Esophagus (tissue), 2 donors: Measurements from ENCODE around the gene CCNC. TPM values are rescaled to one million over a fixed set of nuclear protein-coding genes. Genes with fewer than 3 reads are reported as not detected.
A peak's percentile ranks its signal among the peaks of the same experiment; 100 is the strongest.

Experiments used
- H3K27ac ChIP-seq, 2 donors: one replicate each; pipeline ENCODE4 v1.5.1; 2013; ENCODE audit warnings: low read depth in 2 of 2, mild to moderate bottlenecking in 2 of 2, inconsistent platforms in 1 of 2, low read length in 1 of 2, moderate library complexity in 1 of 2
- H3K27me3 ChIP-seq, 2 donors: one replicate each; pipeline ENCODE4 v1.6.1; 2013; ENCODE audit warnings: low read length in 2 of 2, control low read depth in 1 of 2, mild to moderate bottlenecking in 1 of 2; ENCODE audit not compliant: insufficient read depth in 2 of 2, control insufficient read depth in 1 of 2
- H3K36me3 ChIP-seq, 2 donors: one replicate each; pipeline ENCODE4 v1.6.1; 2013; ENCODE audit warnings: low read length in 1 of 2; ENCODE audit not compliant: control insufficient read depth in 2 of 2, insufficient read depth in 2 of 2
- H3K4me1 ChIP-seq, 2 donors: one replicate each; pipeline ENCODE4 v1.6.1; 2013; ENCODE audit warnings: low read length in 1 of 2; ENCODE audit not compliant: control insufficient read depth in 2 of 2, insufficient read depth in 2 of 2
- H3K4me3 ChIP-seq, 2 donors: one replicate each; pipeline ENCODE4 v1.5.1; 2013; ENCODE audit warnings: low read length in 2 of 2, mild to moderate bottlenecking in 2 of 2, low read depth in 1 of 2, moderate library complexity in 1 of 2
- H3K9me3 ChIP-seq, 2 donors: one replicate each; pipeline ENCODE4 v1.6.1; 2013; ENCODE audit warnings: mild to moderate bottlenecking in 2 of 2, low read depth in 1 of 2, low read length in 1 of 2, moderate library complexity in 1 of 2; ENCODE audit not compliant: control insufficient read depth in 2 of 2, insufficient read depth in 1 of 2
- whole genome bisulfite sequencing, 2 donors: extraction: QIAGEN DNeasy Blood & Tissue Kit; methylation state at CpG; one replicate each; pipeline ENCODE4 v1.1.7; 2013; 5-methylcytosine and 5-hydroxymethylcytosine counted together
- polyA plus RNA-seq, 2 donors: library from polyadenylated mRNA; stranded (reverse); fragments of 200-250 nt; gene quantifications; one replicate each; pipeline ENCODE4 v1.2.3, GENCODE V29; 2013
- donor health status: healthy with polysubstance abuse.
- donor health status: Bipolar disorder and iron deficiency.

The CCNC gene
- polyA plus RNA-seq, 2 donors: 33.6 to 34.1 TPM

- no peak overlapping the region for H3K27ac ChIP-seq
- H3K9me3 ChIP-seq: no peaks in the 10 kb centered on the region
- H3K27me3 ChIP-seq: no peaks in the 10 kb centered on the region
- no peak overlapping the region for H3K4me3 ChIP-seq
- no peaks in the 10 kb centered on the region for H3K4me1 ChIP-seq
- no peaks in the 10 kb centered on the region for H3K36me3 ChIP-seq
- WGBS, 2 donors: 96 to 98% methylated on average over 1 of the region's 1 CpG
Measured at GRCh38 chr6:99519446-99519845, 49.0 kb downstream of the CCNC start.

GRCh38 chr6:99514089-99514488 is 54.4 kb downstream of the CCNC start:
- H3K27me3 ChIP-seq: no peaks in the 10 kb centered on the region
- H3K9me3 ChIP-seq: no peaks in the 10 kb centered on the region
- H3K4me3 ChIP-seq: peak overlapping the region in 1 of 2 donors; percentile 79
- WGBS, 2 donors: 61% methylated on average over 8 of the region's 8 CpGs
- H3K4me1 ChIP-seq: peaks cover 0 to 3% of the 10 kb centered on the region in 2 donors
- no peaks in the 10 kb centered on the region for H3K36me3 ChIP-seq
- H3K27ac ChIP-seq: no peak overlapping the region

GRCh38 chr6:99512033-99512432 is 56.4 kb downstream of the CCNC start:
- H3K27ac ChIP-seq: no peak overlapping the region
- H3K9me3 ChIP-seq: no peaks in the 10 kb centered on the region
- 96 to 98% methylated on average over 1 of the region's 1 CpG for WGBS, 2 donors
- no peak overlapping the region for H3K4me3 ChIP-seq
- peaks cover 0 to 3% of the 10 kb centered on the region in 2 donors for H3K4me1 ChIP-seq
- H3K27me3 ChIP-seq: no peaks in the 10 kb centered on the region
- no peaks in the 10 kb centered on the region for H3K36me3 ChIP-seq

GRCh38 chr6:99507648-99508047 is 60.8 kb downstream of the CCNC start:
- 97% methylated on average over 3 of the region's 3 CpGs for WGBS, 2 donors
- H3K4me1 ChIP-seq: no peaks in the 10 kb centered on the region
- H3K27me3 ChIP-seq: no peaks in the 10 kb centered on the region
- no peak overlapping the region for H3K4me3 ChIP-seq
- H3K27ac ChIP-seq: no peak overlapping the region
- H3K36me3 ChIP-seq: peaks cover 1% of the 10 kb centered on the region in 2 donors
- H3K9me3 ChIP-seq: no peaks in the 10 kb centered on the region

GRCh38 chr6:99501762-99502161 is 66.7 kb downstream of the CCNC start:
- WGBS, 2 donors: 82 to 86% methylated on average over 2 of the region's 2 CpGs
- Histone ChIP-seq H3K36me3 (peaks cover 5% of the 10 kb centered on the region in 2 donors), H3K27ac (no peak overlapping the region)

GRCh38 chr6:99498421-99498820 is 70.0 kb downstream of the CCNC start:
- 61 to 68% methylated on average over 1 of the region's 1 CpG for WGBS, 2 donors
- no peak overlapping the region for H3K27ac ChIP-seq
- no peaks in the 10 kb centered on the region for H3K27me3 ChIP-seq
- H3K9me3 ChIP-seq: no peaks in the 10 kb centered on the region
- no peaks in the 10 kb centered on the region for H3K4me1 ChIP-seq
- peaks cover 5% of the 10 kb centered on the region in 2 donors for H3K36me3 ChIP-seq
- no peak overlapping the region for H3K4me3 ChIP-seq

More at GRCh38 chr6:99501762-99502161, 66.7 kb downstream of the CCNC start:
- H3K9me3 ChIP-seq: no peaks in the 10 kb centered on the region
- H3K27me3 ChIP-seq: no peaks in the 10 kb centered on the region
- H3K4me3 ChIP-seq: no peak overlapping the region
- H3K4me1 ChIP-seq: no peaks in the 10 kb centered on the region

- H3K36me3 ChIP-seq: no peaks in the 10 kb centered on the region
- 94 to 95% methylated on average over 1 of the region's 1 CpG for WGBS, 2 donors
- no peak overlapping the region for H3K27ac ChIP-seq
- no peaks in the 10 kb centered on the region for H3K27me3 ChIP-seq
- no peaks in the 10 kb centered on the region for H3K4me1 ChIP-seq
- no peaks in the 10 kb centered on the region for H3K9me3 ChIP-seq
- no peak overlapping the region for H3K4me3 ChIP-seq
Measured at GRCh38 chr6:99495466-99495865, 73.0 kb downstream of the CCNC start.

Other genes starting within 250 kb of the CCNC start
- gene FAXC, start 219.0 kb downstream of the CCNC start, polyA plus RNA-seq: 1 to 10 TPM; 3.5 to 4.8 TPM
- gene COQ3, start 174.5 kb downstream of the CCNC start, polyA plus RNA-seq: 10 to 100 TPM in 1 of 2 donors, 1 to 10 TPM in 1; 9.5 to 12.8 TPM
- gene PNISR, start 143.4 kb downstream of the CCNC start, polyA plus RNA-seq: 10 to 100 TPM; 26.1 to 37.9 TPM
- 1 to 10 TPM; 3.0 to 3.2 TPM for gene USP45, start 53.2 kb downstream of the CCNC start, polyA plus RNA-seq
- gene PRDM13, start 38.2 kb upstream of the CCNC start, polyA plus RNA-seq: under 1 TPM in 1 of 2 donors, not detected in 1; 0.01 TPM